Stimulated activated CD8-positive, alpha-beta memory T cell treated with anti-CD3 and anti-CD28 coated beads, Interleukin-2, amount 100 ng/mL, for 48 hours (primary cell): ENCODE data around the gene DMAP1.

Source experiments
- DNase-seq, 2 donors: peaks; one replicate each; pipeline ENCODE4 v3.0.0-alpha.2; 2020; ENCODE audit warnings: low read depth in 2 of 2

Gene DMAP1

DNA sequence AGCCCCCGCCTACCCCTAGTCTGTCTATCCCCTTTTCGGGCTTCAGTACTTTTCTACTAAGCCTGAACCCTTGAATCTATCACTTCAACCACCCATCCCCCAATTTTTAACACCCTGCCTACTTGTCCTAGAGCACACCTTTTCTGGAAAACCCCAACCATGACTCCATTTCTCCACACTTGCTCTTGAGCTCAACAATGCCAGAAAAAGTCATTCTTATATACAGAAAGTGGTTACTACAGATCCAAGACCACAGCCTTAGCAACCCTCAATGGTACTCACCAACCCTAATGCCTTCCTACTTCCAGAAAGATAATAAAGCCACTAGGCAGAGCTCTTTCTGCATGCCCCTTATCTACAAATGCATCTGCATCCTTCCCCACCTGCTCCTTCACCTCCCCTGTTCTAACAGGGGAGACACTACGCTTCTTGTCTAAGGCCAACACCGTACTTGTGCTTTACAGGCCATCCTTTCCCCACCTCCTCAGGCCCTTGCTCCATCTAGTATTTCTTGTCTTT lies 41.2 kb downstream of the DMAP1 start:
- DNase-seq = no peak

DNA sequence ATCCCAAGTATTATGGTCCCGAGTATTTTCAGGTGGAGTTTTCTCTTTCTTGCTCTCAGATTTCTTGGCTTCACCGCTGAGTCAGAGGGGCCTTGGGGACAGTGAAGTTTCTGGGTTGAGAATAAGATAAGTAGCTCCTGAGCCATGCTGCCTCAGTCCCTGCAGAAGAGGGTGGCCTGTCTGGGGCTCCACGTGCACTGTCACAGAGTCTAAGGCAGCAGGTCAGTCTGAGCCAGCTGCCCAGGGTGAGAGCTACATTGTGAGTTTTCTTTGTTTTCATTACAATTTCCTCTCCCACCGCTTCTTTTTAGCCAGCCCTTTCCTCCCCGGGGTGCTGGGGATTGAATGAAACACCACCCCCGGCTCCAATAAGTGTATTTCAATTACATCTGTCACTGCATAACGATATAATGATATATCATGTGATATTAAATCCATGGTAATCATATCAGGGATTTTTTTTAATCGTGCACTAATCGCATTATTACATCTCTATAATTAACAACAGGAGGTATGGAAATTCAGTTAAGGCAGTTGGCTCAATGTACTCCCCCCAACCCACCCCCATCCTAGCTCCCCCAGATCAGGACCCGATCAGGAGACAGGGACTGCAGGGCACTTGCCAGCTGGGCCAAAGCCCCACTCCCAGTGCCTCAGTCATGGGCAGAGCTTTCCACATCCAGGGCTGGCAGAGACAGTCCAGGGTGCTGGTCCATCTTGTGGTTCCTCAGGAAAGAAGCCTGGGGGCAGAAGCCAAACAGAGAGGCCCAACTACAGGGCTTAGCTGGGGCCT lies 43.7 kb downstream of the DMAP1 start:
- DNase-seq = no peak

DNA sequence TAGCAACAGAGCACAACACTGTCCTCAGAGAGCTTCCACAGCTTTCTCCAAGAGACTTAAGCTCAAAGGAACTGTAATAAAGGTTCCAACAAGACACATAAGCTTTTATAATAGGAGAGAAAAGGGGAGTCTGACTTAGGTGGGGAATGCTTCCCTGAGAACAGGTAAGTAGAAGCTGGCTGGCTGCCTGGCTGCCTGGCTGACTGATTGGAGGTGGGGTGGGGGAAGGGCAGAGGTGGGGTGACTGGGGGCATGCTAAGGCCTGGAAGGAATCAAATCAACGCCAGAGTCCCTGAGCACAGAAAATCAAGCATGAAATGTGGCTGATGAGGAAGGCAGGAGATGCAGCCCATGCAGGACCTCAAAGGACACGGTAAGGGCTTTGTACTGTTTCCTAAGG lies 45.8 kb downstream of the DMAP1 start:
- no peak for DNase-seq

DNA sequence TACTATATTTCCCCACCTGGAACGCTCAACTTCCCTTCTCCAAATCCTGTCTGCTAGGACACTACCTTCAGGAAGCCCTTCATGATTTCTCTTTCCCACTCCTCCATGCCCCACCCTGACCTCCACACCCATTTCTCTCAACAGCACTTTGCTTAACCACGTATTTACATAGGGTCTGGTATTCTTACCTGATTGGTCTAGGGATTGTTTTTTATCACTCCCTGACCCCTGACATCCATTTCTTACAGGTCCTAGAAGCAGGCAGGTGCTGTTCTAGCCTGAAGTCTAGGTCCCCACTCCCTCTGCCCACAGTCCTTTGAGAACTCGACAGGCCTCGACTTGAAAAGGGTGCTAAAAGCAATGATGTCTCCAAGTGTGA lies 47.5 kb downstream of the DMAP1 start:
- no peak for DNase-seq

DNA sequence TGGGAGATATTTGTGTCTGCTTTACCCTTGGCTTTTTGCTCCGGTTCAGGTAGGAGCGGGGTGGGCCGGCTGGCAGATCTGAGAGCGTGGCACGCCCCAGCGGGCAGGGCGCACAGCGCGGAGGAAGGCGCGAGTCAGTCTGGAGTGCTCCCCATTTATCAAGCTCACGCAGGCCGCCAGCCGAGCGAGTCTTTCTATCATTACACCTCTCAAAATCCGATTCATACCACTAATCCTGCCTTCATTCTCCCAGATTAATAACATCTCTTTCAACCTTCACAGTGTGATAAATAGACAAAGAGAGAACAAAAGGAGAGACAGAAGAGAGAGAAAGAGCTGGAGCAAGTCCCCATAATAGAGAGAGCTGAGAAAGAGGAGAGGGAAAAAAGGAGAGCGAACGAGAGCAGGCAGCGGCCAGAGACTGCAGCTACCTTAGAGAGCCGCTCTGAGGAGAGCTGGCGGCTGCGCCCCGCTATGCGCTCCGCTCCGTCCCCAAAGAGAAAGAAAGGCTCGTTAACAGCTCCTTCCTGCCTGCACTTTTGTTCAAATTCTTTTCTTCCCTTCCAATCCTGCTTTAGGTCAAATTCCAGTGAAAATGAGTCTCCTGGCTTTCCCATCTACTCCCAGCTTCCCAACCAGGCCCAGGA lies 48.0 kb downstream of the DMAP1 start:
- DNase-seq = no peak

DNA sequence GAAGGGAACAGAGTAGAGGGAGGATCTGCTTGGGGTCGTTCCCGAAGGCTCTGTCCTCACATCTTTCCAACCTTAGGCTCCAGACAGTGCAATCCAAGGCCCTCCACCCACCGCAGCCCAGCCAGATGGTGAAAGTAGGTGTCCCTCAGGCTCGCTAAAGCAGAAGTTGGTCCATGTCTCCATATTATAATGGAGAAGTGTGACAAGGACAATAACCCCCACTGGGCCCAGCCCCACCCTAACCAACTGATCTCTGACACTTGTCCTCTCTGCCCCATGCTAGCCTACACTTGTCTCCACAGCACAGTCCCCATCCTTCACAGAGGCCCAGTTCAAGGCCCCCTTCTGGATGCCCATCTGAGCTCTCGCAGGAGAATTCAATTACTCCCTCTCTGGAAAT lies 48.7 kb downstream of the DMAP1 start:
- no peak for DNase-seq

DNA sequence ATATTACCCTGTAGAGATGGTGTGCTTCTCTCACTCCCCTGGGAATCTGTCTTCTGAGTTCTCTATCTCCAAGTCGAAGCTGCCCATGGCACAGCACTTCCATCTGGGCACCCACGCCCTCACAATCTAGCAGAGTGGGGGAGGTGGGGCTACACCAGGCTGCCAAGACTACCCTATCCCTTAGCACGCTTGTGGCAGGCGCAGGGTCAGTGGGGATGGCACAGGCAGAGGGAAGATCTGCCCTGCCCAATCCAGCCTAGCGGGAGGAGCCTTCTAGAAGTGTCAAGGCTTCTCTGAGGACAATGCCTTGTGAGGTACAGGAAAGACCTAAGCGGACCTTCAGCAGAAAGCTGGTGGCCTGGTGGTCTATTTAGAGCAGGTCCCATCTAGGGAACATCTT lies 49.1 kb downstream of the DMAP1 start:
- no peak for DNase-seq

- DNase-seq = no peak
These were observed 49.7 kb downstream of the DMAP1 start for GRCh38 chr1:44262816-44263567.

GRCh38 chr1:44263568-44264450 lies 50.5 kb downstream of the DMAP1 start:
- DNase-seq = no peak

- DNase-seq = no peak
These were observed 51.1 kb downstream of the DMAP1 start for GRCh38 chr1:44264451-44264771.

DNA sequence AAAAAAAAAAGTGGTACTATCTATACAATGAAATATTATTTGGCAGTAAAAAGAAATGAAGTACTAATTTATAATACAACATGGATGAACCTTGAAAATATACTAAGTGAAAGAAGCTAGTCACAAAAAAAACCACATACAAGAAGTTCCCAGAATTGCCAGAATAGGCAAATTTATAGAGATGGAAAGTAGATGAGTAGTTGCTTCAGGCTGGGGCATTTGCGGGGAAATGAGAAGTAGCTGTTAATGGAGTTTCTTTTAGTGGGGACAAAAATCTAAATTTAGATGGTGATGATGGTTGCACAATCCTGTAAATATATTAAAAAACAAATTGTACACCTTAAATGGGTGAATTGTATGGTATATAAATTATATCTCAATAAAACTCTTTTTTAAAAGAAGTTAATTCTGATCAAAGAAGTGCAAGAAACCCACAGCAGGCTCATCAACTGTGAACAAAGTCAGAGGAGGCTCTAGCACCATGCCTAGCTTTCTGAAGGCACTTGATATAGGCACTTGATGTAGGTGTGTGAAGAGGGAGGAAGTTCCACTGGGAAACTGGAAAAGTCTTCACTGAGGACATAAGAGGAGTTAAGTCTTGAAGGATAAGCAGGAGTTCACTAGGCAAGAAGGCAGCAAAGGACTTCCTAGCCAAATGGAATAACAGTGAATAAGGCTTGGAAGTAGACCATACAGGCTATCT lies 52.5 kb downstream of the DMAP1 start:
- DNase-seq = no peak

GRCh38 chr1:44266400-44267344 lies 53.4 kb downstream of the DMAP1 start:
- no peak for DNase-seq

DNA sequence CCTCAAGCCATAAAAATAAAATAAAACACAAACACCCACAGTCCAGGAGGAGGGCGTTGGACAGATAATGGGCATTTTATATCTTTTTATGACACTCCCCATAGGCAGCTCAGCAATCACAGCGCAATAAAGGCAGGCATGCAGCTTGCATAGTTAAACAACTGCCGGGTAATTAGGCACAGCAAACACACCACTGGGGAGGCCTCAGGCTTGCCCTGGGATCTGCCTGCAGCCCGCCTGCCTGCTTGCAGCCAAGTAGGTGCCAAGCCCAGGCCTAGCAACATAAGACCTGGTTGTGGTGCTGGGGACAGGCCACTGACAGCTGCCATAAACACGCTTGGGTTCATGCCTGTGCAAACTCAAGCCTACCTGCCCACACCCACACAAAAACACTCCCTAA lies 54.2 kb downstream of the DMAP1 start:
- DNase-seq = no peak

- no peak for DNase-seq
These were observed 54.8 kb downstream of the DMAP1 start for GRCh38 chr1:44268054-44268453.
